GM21737 (cell line): Measurements from ENCODE around the gene MAMSTR.

Experiments used
- ATAC-seq: cut with Tn5 transposase; IDR thresholded peaks from one replicate; pipeline ENCODE4 v1.9.1; 2021; ENCODE audit warnings: mild to moderate bottlenecking, moderate library complexity; ENCODE audit not compliant: unreplicated experiment

The MAMSTR gene

DNA sequence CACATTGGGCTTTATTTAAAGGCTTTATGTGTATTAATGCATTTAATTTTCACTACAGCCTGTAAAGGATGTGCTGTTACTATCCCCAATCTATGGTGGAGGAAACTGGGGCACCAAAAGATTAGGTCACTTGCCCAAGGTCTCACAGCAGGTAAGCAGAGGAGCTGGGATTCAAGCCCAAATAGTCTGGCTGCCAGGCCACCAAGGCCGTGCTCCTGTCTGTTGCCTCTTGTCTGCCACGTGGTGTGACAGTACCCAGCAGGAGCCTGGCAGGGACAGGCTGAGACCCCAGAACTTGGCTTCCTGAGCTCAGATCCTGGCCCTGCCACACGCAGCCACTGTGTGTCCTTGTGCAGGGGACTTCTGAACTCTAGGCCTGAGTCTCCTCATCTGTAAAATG lies 51.2 kb downstream of the MAMSTR start:
- ATAC-seq = no peak

DNA sequence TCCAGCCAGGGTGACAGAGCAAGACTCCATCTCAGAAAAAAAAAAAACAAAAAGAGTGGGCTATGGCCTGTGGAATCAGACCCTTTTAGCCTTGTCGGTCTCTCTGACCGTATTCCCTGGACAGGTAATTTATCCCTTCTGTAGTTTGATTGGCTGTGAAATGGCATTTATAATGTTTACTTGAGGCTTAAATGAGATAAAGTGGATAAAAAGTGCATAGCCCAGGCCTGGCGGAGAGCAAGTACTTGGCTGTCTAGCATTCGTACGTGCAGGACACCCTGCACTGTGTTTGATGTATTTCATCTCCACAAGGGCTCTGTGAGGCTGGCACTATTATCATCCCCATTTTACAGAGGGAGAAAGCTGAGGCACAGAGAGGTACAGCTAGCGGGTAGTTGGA lies 53.7 kb downstream of the MAMSTR start:
- no peak for ATAC-seq

DNA sequence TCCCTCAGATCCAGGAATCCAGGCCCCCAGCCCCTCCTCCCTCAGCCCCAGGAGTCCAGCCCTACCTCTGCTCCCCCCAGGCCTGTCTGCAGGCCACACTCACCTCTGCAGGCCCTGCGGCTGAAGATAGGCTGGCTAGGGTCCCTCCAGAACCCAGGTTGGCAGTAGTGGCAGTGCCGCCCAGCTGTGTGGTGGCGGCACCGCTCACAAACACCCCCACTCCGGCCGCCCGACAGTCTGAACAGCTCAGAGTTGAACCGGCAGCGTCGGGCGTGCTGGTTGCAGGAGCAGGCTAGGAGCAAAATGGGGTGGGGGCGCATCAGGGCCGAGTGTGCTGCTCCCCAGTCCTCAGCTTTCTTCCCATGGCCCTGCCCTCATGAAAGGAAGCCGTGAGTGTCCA lies 55.0 kb downstream of the MAMSTR start:
- no peak for ATAC-seq

DNA sequence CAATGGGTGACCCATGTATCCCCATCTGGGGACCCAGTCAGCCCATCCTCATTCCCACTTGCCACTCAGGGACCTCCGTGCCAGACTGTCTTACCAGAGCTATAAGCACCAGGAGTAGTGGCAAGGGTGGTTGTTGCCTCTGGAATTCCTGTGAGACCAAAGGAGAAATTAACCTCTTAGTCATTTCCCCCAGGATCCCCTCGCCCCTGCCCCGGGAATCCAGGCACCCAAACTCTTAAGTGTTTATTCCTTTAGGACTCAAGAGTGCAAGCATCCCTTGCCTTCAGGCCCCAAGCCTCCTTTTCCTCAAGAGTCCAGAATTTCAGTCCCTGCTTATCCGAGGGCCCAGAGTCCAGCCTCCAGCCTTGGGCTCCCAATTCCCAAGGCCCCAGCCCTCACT lies 55.9 kb downstream of the MAMSTR start:
- ATAC-seq = no peak
